Right lobe of liver (tissue), 6 donors: Measurements from ENCODE around the gene ZBTB18. TPM values are rescaled to one million over a fixed set of nuclear protein-coding genes. Genes with fewer than 3 reads are reported as not detected.

Source experiments
- ATAC-seq, 4 donors: fragments of 200-7000 bp; cut with Tn5 transposase; one replicate each; pipeline ENCODE4 v1.9.1; 2020; ENCODE audit warnings: mild to moderate bottlenecking in 4 of 4, moderate library complexity in 4 of 4
- DNase-seq, 3 donors: peaks; one replicate each; pipeline ENCODE4 v3.0.0-alpha.2; 2020
- H3K27ac ChIP-seq, 3 donors: fragments of 200-600 bp; one replicate each; pipeline ENCODE4 v1.8.0; 2022
- H3K27me3 ChIP-seq, 2 donors: fragments of 200-600 bp; one replicate each; pipeline ENCODE4 v1.8.0; 2022
- H3K36me3 ChIP-seq, 4 donors: fragments of 200-600 bp; sonication (generic) in 1 of 4; one replicate each; pipeline versions ENCODE4 v1.5.1 to v1.8.0; 2017 to 2022; ENCODE audit warnings: control low read depth in 1 of 4
- H3K4me1 ChIP-seq, 4 donors: fragments of 200-600 bp; sonication (generic) in 1 of 4; one replicate each; pipeline versions ENCODE4 v1.5.1 to v1.8.0; 2017 to 2022; ENCODE audit warnings: control low read depth in 1 of 4
- H3K4me3 ChIP-seq, 3 donors: fragments of 200-600 bp; one replicate each; pipeline ENCODE4 v1.8.0; 2022
- H3K9me3 ChIP-seq, 4 donors: fragments of 200-600 bp; sonication (generic) in 1 of 4; one replicate each; pipeline versions ENCODE4 v1.5.1 to v1.8.0; 2017 to 2022; ENCODE audit warnings: control low read depth in 1 of 4
- CTCF ChIP-seq, 4 donors: fragments of 200-600 bp in 3 of 4; fragments of 450-650 bp in 1 of 4; IDR thresholded peaks; one replicate each; pipeline versions ENCODE4 v1.5.1 to v1.8.0; 2016 to 2022; ENCODE audit warnings: antibody characterized with exemption in 4 of 4, mild to moderate bottlenecking in 2 of 4
- POLR2A ChIP-seq: fragments of 450-650 bp; IDR thresholded peaks from one replicate; pipeline ENCODE4 v1.6.1; 2017; ENCODE audit warnings: antibody characterized with exemption, mild to moderate bottlenecking
- WGBS: methylation state at CpG from one replicate; pipeline ENCODE4 v1.1.6; 2018; ENCODE audit warnings: low coverage, low lambda C conversion rate; ENCODE audit not compliant: insufficient coverage; ENCODE audit errors: missing lambda C conversion rate; 5-methylcytosine and 5-hydroxymethylcytosine counted together
- intact Hi-C, 2 donors: fragments of 100-400 bp; cut with DNase I; formaldehyde crosslinking; loops; one replicate each; pipeline versions ENCODE4 v1.11.2 to v1.14.1; 2022
- small RNA-seq, 2 experiments: library from RNA; depleted of rRNA; stranded (forward); fragments of <200 nt; gene quantifications; one replicate each; pipeline ENCODE3, GENCODE V24; 2016
- total RNA-seq, 6 experiments: library from RNA; depleted of rRNA in 2 of 6; stranded (reverse); fragments of >200 nt in 2 of 6; fragmentation: NEBNext Ultra II Directional in 3 of 6; extraction: Animal tissue kit (Norgen Biotek cat#: 25700) in 3 of 6; gene quantifications; one replicate each; pipeline versions ENCODE4 v1.1.0 to v1.2.4, GENCODE V29; 2016 to 2023
- donor health status: DM: no; HTN: yes; CAD: no.
- donor health status: DM: no; HTN: no; CAD: no.
- donor health status: DM: no; HTN: no; CAD: no.
- donor health status: DM: no; HTN: yes; CAD: no.
- donor health status: DM: no; HTN: yes; CAD: no.

The ZBTB18 gene
- total RNA-seq, 6 experiments from 2014 or later = 9.0 to 16.1 (median 10.0) TPM

GRCh38 chr1:244104309-244105060, 53.4 kb downstream of the ZBTB18 start:
- H3K27ac ChIP-seq = no peak overlapping the region
- intact Hi-C loops = no loop called here
- peaks cover 0 to 13% (median 5%) of the 10 kb centered on the region in 4 donors for H3K4me1 ChIP-seq
- H3K9me3 ChIP-seq = no peaks in the 10 kb centered on the region
- WGBS = 48% methylated on average over 9 of the region's 10 CpGs
- peak in 2 of 3 donors; percentile 37 to 57 for DNase-seq
- TF ChIP-seq POLR2A = no peak
- TF ChIP-seq CTCF (IDR thresholded peaks at IDR 0.05) = no peak
- H3K36me3 ChIP-seq = no peaks in the 10 kb centered on the region
- H3K4me3 ChIP-seq = no peak overlapping the region
- ATAC-seq = peak; percentile 79 to 94 (median 80)
- H3K27me3 ChIP-seq = no peaks in the 10 kb centered on the region

- 85% methylated on average over 3 of the region's 3 CpGs for WGBS
- Histone ChIP-seq H3K9me3 (no peaks in the 10 kb centered on the region), H3K36me3 (no peaks in the 10 kb centered on the region), H3K4me3 (no peak overlapping the region), H3K27me3 (no peaks in the 10 kb centered on the region), H3K27ac (no peak overlapping the region), H3K4me1 (peaks cover 0 to 13% (median 5%) of the 10 kb centered on the region in 4 donors)
- intact Hi-C loops = no loop called here
- ATAC-seq (no peak), DNase-seq (no peak)
- TF ChIP-seq CTCF (IDR thresholded peaks at IDR 0.05) = no peak
- no peak for TF ChIP-seq POLR2A
These were observed 55.1 kb downstream of the ZBTB18 start for GRCh38 chr1:244106176-244106575.

Small RNA genes lying within 50 kb of the gene (small RNA-seq; reads per million reads assigned to genes)
- 0 reads per million in 2 experiments for gene RN7SL148P

Other genes starting within 250 kb of the ZBTB18 start
- 1 to 10 TPM; 4.9 to 9.6 (median 6.8) TPM for gene AKT3, start 201.0 kb upstream of the ZBTB18 start, total RNA-seq